HepG2 (cell line): ENCODE results near the gene ATXN7L2. TPM values are rescaled to one million over a fixed set of nuclear protein-coding genes. Genes with fewer than 3 reads are reported as not detected.
A peak's percentile ranks its signal among the peaks of the same experiment; 100 is the strongest.
"Not testable (repeated sequence)": the region's sequence is repeated elsewhere in the genome, so short reads cannot be mapped to it uniquely, and the experiment has no call there.

ENCODE experiments used
- ATAC-seq: fragments of 200-7000 bp; cut with Tn5 transposase; 3 replicates; pipeline ENCODE4 v1.9.1; 2020; ENCODE audit warnings: mild to moderate bottlenecking, moderate library complexity
- BruUV-seq: library from RNA; stranded (reverse); fragments of 400-500 nt; replicated peaks from 2 replicates; lab custom pipeline; 2021; lab: Mats Ljungman, UMichigan
- CTCF ChIA-PET: fragments of 300-600 bp; formaldehyde crosslinking; extraction: SDS; loops from one replicate; lab custom pipeline; 2021; ENCODE audit warnings: low total read pairs, inconsistent platforms, low intra/inter-chr PET ratio; lab: Yijun Ruan, JAX
- POLR2A ChIA-PET: fragments of 350-600 bp; sonication (Branson Sonifier 250); formaldehyde crosslinking; loops from one replicate; lab custom pipeline; 2020; ENCODE audit warnings: antibody characterized with exemption, inconsistent platforms; lab: Yijun Ruan, JAX
- DNase-seq: peaks from one replicate; pipeline ENCODE4 v3.0.0-alpha.2; 2015; ENCODE audit warnings: low spot score
- FAIRE-seq: peaks from 3 replicates; lab custom pipeline; 2011; peaks lifted over from hg19 to GRCh38; lab: Jason Lieb, UNC
- H2AFZ ChIP-seq: one replicate; pipeline ENCODE4 v1.6.1; 2011; ENCODE audit warnings: low read length, inconsistent platforms
- H3K27ac ChIP-seq: fragments of 300-600 bp; 3 replicates; pipeline ENCODE4 v1.8.0; 2011; ENCODE audit warnings: mixed run types, mild to moderate bottlenecking, mixed read lengths, low read length, inconsistent platforms; ENCODE audit not compliant: insufficient read depth; ENCODE audit errors: extremely low read length
- H3K27me3 ChIP-seq, 2 experiments: fragments of 200-600 bp in 1 of 2; 2 replicates in 1 of 2; 3 replicates in 1 of 2; pipeline versions ENCODE4 v1.6.0 to v1.8.0; 2011; ENCODE audit warnings: low read length in 2 of 2, mild to moderate bottlenecking in 2 of 2, moderate library complexity in 2 of 2, inconsistent platforms in 1 of 2; ENCODE audit not compliant: insufficient read depth in 2 of 2, control insufficient read depth in 1 of 2
- H3K36me3 ChIP-seq, 2 experiments: fragments of 200-600 bp in 1 of 2; replicated peaks in 1 of 2; 2 replicates in 1 of 2; 3 replicates in 1 of 2; pipeline versions ENCODE4 v1.5.1 to v1.8.0; 2011; ENCODE audit warnings: low read length in 2 of 2, inconsistent platforms in 1 of 2; ENCODE audit not compliant: insufficient read depth in 2 of 2, control insufficient read depth in 1 of 2
- H3K4me1 ChIP-seq: 2 replicates; pipeline ENCODE4 v1.5.1; 2012; ENCODE audit warnings: low read length, inconsistent platforms; ENCODE audit not compliant: insufficient read depth
- H3K4me2 ChIP-seq: 2 replicates; pipeline ENCODE4 v1.6.0; 2011; ENCODE audit warnings: low read depth, low read length, inconsistent platforms
- H3K4me3 ChIP-seq, 3 experiments: fragments of 200-600 bp in 1 of 3; sonication (generic), shearing (Covaris generic) in 1 of 3; replicated peaks in 1 of 3; 2 replicates each; pipeline ENCODE4 v1.5.1; 2011 to 2016; ENCODE audit warnings: low read length in 3 of 3, inconsistent platforms in 2 of 3, low read depth in 2 of 3, mild to moderate bottlenecking in 2 of 3, control low read depth in 1 of 3, mixed read lengths in 1 of 3; ENCODE audit not compliant: insufficient read depth in 1 of 3
- H3K79me2 ChIP-seq: one replicate; pipeline ENCODE4 v1.6.1; 2011; ENCODE audit warnings: low read length, inconsistent platforms; ENCODE audit not compliant: insufficient read depth
- H3K9ac ChIP-seq: 2 replicates; pipeline ENCODE4 v1.6.0; 2011; ENCODE audit warnings: mild to moderate bottlenecking, low read depth, low read length, inconsistent platforms; ENCODE audit not compliant: insufficient read depth
- H3K9me3 ChIP-seq: 2 replicates; pipeline ENCODE4 v1.5.1; 2012; ENCODE audit warnings: mild to moderate bottlenecking, low read length
- H4K20me1 ChIP-seq: 2 replicates; pipeline ENCODE4 v1.6.0; 2011; ENCODE audit warnings: inconsistent platforms, mild to moderate bottlenecking, low read length, moderate library complexity; ENCODE audit not compliant: insufficient read depth
- RAD51 ChIP-seq: fragments of 450-650 bp; IDR thresholded peaks from 2 replicates; pipeline ENCODE4 v1.6.1; 2016; ENCODE audit warnings: borderline replicate concordance
- ZC3H4 ChIP-seq: sonication (generic); formaldehyde crosslinking; IDR thresholded peaks from 2 replicates; pipeline ENCODE4 v1.4.0; 2020; ENCODE audit warnings: missing genetic modification reagents, borderline replicate concordance
- ZNF207 ChIP-seq: fragments of 450-650 bp; IDR thresholded peaks from 2 replicates; pipeline ENCODE4 v1.6.1; 2016; ENCODE audit warnings: antibody characterized with exemption, borderline replicate concordance
- ZNF451 ChIP-seq: sonication (generic); formaldehyde crosslinking; IDR thresholded peaks from 2 replicates; pipeline ENCODE4 v1.5.0; 2020; ENCODE audit warnings: mild to moderate bottlenecking, missing genetic modification reagents
- ZNF564 ChIP-seq: sonication (generic); formaldehyde crosslinking; IDR thresholded peaks from 2 replicates; pipeline ENCODE4 v1.8.1; 2023; ENCODE audit warnings: mild to moderate bottlenecking, missing genetic modification reagents
- WGBS: methylation state at CpG from one replicate; pipeline ENCODE4 v1.1.6; 2017; ENCODE audit warnings: low lambda C conversion rate; 5-methylcytosine and 5-hydroxymethylcytosine counted together
- in situ Hi-C: cut with HindIII; loops from 2 replicates; pipeline ENCODE4 v1.10.0; 2017; ENCODE audit warnings: low pct_unique_long_range_greater_than_20kb; ENCODE audit not compliant: extremely low pct_ligation_motif_present
- intact Hi-C: fragments of 100-400 bp; cut with micrococcal nuclease; formaldehyde crosslinking; loops from one replicate; pipeline ENCODE4 v1.10.0; 2022; ENCODE audit not compliant: unreplicated experiment
- polyA plus RNA-seq, 8 experiments: library from polyadenylated mRNA; depleted of rRNA in 3 of 8; stranded (reverse) in 7 of 8; unstranded in 1 of 8; fragments of >200 nt; fragmentation: Illumina TruSeq in 4 of 8; extraction: Trizol in 4 of 8; gene quantifications; 2 replicates each; pipeline versions ENCODE4 v1.2.1 to v1.2.3, GENCODE V29; 2011 to 2016; ENCODE audit warnings: low read depth in 4 of 8, missing spikeins in 1 of 8, mixed read lengths in 1 of 8; ENCODE audit not compliant: insufficient read depth in 1 of 8
- total RNA-seq, 5 experiments: library from RNA; depleted of rRNA; stranded (reverse); fragments of >200 nt; fragmentation: Illumina TruSeq; extraction: Trizol; gene quantifications; 2 replicates each; pipeline ENCODE4 v1.2.3, GENCODE V29; 2016; ENCODE audit warnings: low read depth in 1 of 5

Gene ATXN7L2
- total and polyA plus RNA-seq, 2 of the 13 experiments (the other 11 are each of a cell fraction or from before 2014, with no cell fraction given): 2.7 to 2.8 TPM

DNA sequence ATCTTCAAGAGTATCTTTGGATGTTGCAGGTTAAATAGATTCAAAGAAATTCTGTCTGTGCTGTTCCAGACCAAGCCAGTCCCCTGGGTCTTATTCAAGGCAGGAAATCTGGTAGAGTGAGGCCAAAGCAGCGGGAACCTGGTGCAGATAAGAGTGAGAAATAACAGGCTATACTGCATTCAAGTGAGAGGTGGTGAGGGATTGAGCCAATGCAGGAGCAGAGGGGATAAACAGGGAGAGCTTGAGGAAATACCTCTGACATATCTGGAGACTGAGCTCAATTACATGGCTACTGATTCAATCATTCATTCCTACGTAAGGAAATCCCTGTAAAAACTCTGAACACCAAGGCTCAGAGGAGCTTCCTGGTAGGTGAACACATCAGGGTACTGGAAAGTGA is 40.2 kb upstream of the ATXN7L2 start:
- Histone ChIP-seq H3K4me3 (no peak overlapping the region), H3K79me2 (no peaks in the 10 kb centered on the region), H2AFZ (no peak overlapping the region), H3K4me2 (no peak overlapping the region), H3K27ac (no peak overlapping the region), H4K20me1 (no peaks in the 10 kb centered on the region), H3K27me3 (peaks cover 1 to 44% of the 10 kb centered on the region in 2 experiments; a peak in 3 of 5 replicates), H3K36me3 (no peaks in the 10 kb centered on the region), H3K9me3 (no peaks in the 10 kb centered on the region), H3K4me1 (peaks cover 31% of the 10 kb centered on the region), H3K9ac (no peak overlapping the region)
- 24% methylated on average over 2 of the region's 2 CpGs for WGBS
- in situ Hi-C loops (no loop called here), intact Hi-C loops (no loop called here)
- ChIA-PET CTCF (no interaction called here), POLR2A (no interaction called here)
- FAIRE-seq (no peak), ATAC-seq (no peak), DNase-seq (no peak)
- BruUV-seq: no TSS peak
- TF ChIP-seq ZNF564 (no peak), ZNF207 (no peak), ZNF451 (no peak)

DNA sequence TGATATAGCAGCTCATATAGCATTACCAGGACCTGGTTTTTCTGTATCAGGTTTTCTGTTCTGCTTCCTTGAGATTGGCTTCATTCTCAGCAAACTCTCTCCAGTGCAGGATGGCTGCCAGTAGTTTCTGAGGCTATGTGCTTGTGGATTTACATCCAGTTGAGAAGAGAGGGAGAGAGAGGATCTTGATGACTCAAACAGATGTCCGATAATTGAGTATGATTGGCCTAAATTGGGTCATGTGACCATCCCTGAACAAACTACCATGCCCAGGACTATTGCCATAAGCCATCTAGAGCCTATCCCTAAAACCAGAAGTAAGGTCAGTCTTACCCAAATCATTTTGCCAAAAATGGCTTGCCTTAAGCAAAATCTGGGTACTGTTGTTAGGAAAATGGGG is 39.4 kb upstream of the ATXN7L2 start:
- TF ChIP-seq ZC3H4 (no peak), RAD51 (peak; percentile 29; the same call in 1 of the 2 replicates)
- Histone ChIP-seq H2AFZ (no peak overlapping the region), H3K27me3 (peaks cover 1 to 44% of the 10 kb centered on the region in 2 experiments; a peak in 3 of 5 replicates), H3K27ac (no peak overlapping the region), H3K9ac (no peak overlapping the region), H3K36me3 (no peaks in the 10 kb centered on the region), H3K9me3 (no peaks in the 10 kb centered on the region), H3K4me1 (peaks cover 22% of the 10 kb centered on the region), H3K4me2 (no peak overlapping the region), H3K79me2 (no peaks in the 10 kb centered on the region), H3K4me3 (no peak overlapping the region), H4K20me1 (no peaks in the 10 kb centered on the region)
- ChIA-PET CTCF (no interaction called here), POLR2A (no interaction called here)
- WGBS: 25% methylated on average over 1 of the region's 1 CpG
- no TSS peak for BruUV-seq
- ATAC-seq: no peak
- in situ Hi-C loops: no loop called here
- no peak for FAIRE-seq
- intact Hi-C loops: no loop called here
- no peak for DNase-seq

DNA sequence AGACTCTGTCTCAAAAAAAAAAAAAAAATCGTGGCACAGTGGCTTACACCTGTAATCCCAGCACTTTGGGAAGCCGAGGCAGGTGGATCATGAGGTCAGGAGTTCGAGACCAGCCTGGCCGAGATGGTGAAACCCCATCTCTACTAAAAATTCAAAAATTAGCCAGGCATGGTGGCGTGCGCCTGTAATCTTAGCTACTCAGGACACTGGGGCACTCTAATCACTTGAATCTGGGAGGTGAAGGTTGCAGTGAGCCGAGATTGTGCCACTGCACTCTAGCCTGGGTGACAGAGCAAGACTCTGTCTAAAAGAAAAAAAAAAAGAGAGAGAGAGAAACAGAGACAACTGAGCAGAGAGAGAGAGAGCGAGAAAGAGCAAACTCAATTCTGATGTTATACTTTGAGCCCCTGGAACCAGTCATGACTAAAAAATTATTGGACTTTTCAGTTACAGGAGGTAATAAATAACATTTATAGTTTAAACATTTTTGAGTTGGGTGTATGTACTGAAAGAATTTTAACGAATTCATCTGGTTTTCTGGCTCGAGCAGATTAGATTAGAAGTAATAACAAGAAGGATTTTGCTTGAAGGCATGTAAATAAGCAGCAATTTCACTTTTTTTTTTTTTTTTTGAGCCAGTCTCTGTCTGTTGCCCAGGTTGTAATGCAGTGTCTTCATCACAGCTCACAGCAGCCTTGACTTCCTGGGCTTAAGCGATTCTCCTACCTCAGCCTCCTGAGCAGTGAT is 37.6 kb upstream of the ATXN7L2 start:
- H3K9ac ChIP-seq, H3K4me2 ChIP-seq, H3K9me3 ChIP-seq, CTCF ChIA-PET, H3K79me2 ChIP-seq, BruUV-seq, H3K36me3 ChIP-seq, H2AFZ ChIP-seq, ATAC-seq, intact Hi-C loops, FAIRE-seq, in situ Hi-C loops, H3K4me1 ChIP-seq, H3K27ac ChIP-seq, H3K4me3 ChIP-seq, DNase-seq, H4K20me1 ChIP-seq: not testable (repeated sequence)
- 26% methylated on average over 11 of the region's 11 CpGs for WGBS
- peaks cover 1 to 44% of the 10 kb centered on the region in 2 experiments; a peak in 3 of 5 replicates for H3K27me3 ChIP-seq
- POLR2A ChIA-PET: interaction anchor here (0.7 kb wide), 1 partner anchor 32 kb away, joined by 3 read pairs; no protein-coding TSS in a partner anchor
